HG03175 (cell line): ENCODE data around the gene CACNA1B.
"Not testable (repeated sequence)": the region's sequence is repeated elsewhere in the genome, so short reads cannot be mapped to it uniquely, and the experiment has no call there.

Source experiments
- ATAC-seq: cut with Tn5 transposase; IDR thresholded peaks from one replicate; pipeline ENCODE4 v1.9.1; 2021; ENCODE audit warnings: mild to moderate bottlenecking, moderate library complexity; ENCODE audit not compliant: unreplicated experiment

Gene CACNA1B

DNA sequence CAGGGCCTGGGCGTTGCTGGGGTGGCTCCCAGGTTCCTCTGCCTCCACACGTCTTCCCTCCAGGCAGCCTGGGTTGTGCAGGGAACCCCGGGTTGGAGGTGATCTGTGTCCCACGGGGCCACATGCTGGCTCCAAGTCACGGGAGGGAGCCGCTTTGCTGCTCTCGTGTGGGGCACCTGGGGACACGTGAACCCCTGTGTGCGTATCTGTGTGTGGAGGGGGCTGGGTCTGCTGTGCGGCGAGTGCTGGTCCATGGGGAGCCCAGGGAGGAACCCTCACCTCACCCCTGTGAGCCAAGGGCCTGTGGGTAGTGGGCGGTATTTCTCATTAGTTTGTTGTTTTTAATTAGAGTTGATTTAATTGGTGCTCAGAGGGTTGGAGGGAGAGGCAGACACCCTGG, 7.5 kb downstream of the CACNA1B start:
- not testable (repeated sequence) for ATAC-seq

DNA sequence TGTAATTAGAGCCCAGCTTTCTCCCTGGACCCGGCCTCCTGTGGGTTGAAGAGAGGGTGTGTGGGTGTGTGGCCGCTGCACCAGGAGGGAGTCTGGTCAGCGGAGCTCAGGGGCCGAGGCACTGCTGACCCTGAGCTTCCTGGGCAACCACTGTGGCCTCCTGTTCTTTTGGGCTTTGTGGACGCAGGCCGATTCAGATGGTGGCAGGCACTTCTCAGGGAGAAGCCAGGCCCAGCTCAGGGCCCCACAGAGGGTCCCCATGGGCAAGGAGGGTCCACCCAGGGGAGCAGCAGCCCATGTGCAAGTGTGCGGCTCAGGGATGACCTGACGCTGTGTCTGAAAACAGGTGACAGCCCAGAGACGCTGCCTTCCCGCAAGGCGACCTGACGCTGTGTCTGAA, 11.0 kb downstream of the CACNA1B start:
- not testable (repeated sequence) for ATAC-seq

DNA sequence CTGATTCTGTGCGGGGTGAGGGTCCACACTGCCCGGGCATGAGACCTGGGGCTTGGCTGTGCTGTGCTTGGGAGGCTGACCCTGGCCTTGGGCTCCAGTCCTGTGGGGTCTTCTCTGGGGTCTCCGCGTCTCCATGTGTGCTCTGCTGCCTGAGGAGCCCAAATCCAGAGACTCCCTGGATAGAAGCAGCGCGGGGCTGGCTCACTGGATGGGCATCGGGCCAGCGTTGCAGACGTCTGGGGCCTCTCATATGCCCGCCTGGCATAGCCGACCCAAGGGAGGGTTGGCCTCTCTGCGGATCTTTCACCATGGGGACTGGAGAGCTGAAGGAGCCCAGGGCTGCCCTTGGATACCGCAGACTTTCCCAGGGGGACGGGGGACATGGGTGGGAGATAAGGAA, 12.4 kb downstream of the CACNA1B start:
- ATAC-seq: not testable (repeated sequence)

DNA sequence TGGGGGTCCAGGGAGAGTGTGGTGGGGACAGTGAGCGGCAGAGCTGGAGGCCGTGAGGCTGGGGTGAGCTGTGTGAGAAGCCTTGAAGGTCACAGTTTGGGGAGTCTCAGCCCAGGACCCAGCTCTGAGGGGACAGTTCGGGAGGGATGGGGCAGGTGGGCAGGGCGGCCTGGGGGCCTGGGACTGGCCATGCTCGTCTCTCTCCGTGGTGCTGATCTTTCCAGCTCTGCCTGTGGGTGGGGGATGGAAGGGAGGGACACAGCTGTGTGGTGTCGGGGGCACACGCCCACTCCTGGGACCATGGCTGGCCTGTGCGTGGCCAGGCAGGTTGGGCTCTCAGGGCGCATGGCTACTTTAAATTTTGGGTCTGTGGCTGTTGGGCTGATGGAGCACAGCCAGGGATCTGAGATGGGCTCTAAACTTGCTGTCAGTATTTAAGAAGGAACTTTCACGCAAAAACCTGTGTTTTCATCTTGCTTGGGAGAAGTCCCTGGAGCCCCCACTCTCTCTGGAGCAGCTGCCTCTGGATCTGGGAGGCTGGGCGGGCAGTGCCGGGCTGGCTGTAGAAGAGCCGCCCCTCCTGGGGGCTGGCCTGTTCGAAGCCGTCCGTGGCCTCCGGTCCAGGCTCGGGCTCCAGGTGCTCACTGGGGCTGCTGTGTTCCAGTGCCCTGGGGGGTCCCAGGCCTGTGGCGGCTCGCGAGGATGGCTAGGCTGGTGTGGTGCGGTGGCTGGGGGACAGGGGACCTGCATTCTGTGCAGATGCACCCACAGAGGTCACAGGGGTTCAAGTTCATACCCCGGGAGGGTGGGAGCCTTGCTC, 13.4 kb downstream of the CACNA1B start:
- ATAC-seq: not testable (repeated sequence)

DNA sequence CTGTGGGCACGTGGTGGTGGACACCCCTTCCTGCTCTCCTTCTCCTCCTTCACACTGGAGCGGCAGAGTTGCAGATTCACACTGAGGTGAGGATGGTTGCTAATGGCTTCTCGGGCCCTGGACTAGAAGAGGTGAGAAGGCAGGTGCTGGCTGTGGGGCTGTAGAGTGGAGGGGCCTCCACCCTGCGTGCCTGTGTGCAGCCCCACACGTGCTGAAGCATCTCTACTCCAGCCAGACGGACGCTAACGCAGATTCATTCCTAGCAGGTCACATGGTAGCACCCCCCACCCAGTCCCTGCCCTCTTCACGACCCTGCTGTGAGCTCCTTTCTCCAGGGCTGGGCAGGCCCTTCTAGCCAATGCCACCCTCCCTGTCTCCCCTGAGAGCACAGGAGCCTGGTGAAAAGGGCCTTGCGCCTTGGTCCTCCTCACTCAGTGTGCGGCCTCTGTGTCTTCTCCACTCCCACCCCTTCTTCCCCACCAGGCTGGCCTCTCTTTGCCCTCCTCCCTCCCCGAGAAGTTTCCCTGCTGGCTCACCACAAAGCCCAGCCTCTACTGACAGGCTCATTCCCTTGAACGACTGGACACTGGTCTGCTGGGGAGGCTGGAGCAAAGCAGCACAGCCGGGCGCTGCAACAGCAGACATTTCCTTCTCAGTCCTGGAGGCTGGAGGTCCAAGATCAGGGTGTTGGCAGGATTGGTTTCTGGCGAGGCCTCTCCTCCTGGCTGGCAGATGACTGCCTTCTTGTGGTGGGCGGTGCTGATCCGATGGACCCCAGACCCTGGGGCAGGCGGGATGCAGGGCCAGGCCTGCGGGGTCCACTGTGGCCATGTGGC, 14.2 kb downstream of the CACNA1B start:
- ATAC-seq: no peak

DNA sequence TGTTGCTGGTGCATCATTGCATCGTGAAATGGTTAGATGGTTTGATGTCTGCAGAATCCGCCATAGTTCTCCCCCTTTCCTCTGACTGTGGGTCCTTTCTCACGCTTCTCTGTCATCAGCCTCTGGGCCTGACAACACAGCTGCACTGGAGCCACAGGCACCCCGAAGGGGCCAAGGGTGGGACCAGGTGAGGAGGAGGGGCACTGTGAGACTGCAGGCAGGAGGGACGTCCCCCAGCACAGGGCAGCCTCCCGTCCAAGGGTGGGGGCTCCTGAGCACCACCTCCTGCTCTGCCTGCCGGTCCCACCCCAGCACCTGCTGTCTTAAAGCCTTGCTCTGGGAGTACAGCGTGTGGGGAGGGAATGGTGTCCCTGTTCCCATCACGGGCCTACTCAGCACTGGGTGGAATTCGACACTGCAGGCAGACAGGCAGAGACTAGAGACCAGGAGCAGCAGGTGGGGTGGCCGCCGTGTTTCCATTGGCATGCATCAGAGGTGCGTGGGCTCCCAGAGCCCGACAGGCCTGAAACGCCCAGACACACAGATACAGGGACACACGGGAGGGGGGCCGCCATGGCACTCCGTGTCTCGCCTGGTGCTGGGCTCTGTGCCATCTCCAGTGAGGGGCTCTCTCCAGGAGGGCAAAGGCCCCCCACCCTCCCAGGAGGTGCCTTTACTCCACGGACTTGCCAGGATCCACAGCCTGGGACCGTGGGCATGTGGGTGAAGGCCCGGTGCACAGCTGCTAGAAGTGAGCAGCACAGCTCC, 15.0 kb downstream of the CACNA1B start:
- ATAC-seq: no peak

DNA sequence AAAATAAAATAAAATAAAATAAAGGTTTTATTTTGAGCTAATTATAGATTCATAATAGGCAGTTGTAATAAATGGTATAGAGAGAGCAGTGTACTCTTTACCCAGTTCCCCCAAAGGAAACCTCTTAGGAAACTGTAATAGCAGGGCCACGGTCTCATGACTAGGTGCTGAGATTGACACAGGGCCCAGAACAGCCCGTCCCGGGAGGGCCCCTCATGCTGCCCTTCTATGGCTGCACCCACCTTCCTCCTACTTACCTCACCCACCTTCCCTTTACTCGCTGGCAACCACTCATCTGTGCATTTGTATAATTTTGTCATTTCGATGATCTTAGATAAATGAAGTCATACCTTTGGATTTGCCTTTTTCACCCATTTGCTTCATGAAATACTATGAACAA, 16.1 kb downstream of the CACNA1B start:
- no peak for ATAC-seq

DNA sequence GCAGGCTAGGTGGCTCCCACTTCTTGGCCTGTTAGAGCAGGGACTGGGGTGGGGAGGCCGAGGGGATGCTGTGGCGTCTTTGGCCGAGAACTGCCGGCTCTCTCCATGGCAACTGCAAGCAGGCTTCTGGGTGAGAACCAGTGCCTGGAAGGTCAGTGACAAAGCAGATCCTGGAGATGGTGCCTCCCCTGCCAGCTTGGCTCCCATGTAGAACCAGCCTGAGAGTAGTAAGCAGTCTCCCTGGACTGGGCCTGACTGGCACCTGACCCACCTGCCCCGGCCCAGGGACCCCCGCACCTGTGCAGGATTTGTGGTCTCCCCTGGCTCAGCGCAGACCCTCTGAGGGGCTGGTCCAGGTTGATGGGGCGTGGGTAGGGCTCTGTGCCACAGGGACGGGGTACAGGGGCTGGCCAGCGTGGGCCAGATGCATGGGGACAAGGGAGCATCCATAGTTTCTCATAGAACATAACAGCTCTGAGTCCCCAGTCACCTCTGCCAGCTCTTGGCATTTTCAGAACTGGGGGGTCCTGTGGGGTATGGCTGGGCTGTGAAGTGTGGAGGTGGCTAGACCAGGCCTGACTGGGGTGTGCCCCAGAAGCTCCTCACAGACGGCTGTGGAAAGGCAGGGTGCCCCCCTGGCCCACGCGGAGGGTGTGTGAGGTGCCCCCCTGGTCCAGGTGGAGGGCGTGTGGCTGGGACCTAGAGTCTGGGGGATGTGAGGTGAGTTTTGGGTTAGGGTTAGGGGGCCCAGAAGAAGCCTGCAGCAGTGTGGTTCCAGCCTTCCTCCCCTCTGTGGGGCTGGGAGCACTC, 22.2 kb downstream of the CACNA1B start:
- no peak for ATAC-seq

DNA sequence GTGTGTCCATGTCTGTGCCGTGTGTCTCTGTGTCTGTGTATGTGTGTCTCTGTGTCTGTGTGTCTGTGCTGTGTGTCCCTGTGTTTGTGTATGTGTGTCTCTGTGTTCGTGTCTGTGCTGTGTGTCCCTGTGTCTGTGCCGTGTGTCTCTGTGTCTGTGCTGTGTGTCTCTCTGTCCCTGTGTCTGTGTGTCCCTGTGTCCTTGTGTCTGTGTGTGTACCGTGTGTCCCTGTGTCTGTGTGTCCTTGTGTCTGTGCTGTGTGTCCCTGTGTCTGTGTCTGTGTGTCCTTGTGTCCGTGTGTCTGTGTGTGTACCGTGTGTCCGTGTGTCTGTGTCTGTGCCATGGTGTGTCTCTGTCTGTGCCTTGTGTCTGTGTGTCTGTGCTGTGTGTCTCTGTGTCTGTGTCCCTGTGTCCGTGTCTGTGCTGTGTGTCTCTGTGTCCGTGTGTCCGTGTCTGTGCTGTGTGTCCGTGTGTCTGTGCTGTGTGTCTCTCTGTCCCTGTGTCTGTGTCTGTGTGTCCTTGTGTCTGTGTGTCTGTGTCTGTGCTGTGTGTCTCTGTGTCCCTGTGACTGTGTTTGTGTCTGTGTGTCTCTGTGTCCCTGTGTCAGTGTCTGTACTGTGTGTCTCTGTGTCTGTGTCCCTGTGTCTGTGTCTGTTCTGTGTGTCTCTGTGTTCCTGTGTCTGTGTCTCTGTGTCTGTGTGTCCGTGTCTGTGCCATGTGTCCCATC, 23.2 kb downstream of the CACNA1B start:
- ATAC-seq: no peak

DNA sequence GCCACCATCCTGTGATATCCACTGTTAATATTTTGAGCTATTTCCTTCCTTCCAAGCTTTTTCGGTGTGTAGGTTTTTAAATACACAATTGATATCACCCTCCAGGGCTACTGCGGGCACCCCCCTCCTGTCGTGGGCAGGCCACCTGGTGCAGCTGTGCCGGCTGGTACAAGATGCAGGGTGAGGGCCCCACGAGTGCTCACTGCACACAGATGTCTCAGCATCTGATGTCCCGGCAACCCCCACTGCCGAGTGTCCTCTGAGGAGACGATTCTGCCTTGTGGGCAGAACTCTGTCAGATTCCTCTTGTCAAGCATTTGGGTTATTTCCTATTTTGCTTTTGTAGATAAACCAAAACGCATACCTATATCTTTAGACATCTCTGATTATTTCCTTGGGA, 25.1 kb downstream of the CACNA1B start:
- ATAC-seq: no peak

DNA sequence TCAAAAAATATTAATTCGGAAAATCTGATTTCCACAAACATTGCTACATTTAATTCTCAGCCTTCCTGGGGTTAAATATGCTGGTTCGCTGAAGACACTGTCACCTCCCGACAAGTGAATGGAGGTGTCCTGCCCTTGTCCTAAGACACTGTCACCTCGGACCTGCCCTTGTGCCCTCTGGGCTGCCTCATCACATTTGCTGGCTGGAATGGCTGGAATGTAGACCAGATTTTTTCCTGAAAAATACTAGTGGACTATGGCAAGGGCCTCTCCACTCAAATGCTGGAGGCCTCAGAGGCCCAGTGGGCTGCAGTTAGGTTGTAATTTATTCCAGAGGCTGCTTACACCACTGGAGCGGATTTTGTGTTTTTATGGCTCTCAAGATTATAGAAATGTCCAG, 28.2 kb downstream of the CACNA1B start:
- ATAC-seq: no peak

DNA sequence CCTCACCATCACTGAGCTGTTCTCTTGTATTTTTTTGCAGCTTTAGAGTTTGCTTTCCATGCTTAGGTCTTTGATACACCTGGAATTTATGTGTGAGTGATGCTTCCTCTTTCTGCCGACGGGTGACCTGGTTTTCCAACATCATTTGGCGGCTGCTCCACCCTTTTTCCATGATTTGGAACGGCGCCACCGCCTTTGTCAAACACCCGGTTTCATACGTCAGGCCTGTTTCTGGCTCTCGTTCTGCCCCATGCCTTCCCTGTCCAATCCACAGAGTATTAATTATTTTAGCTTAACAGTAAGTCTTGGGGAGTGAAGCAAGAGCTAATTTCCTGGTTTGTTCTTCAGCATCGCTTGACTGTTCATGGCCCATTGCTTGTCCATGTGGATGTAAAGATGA, 30.2 kb downstream of the CACNA1B start:
- ATAC-seq: no peak

DNA sequence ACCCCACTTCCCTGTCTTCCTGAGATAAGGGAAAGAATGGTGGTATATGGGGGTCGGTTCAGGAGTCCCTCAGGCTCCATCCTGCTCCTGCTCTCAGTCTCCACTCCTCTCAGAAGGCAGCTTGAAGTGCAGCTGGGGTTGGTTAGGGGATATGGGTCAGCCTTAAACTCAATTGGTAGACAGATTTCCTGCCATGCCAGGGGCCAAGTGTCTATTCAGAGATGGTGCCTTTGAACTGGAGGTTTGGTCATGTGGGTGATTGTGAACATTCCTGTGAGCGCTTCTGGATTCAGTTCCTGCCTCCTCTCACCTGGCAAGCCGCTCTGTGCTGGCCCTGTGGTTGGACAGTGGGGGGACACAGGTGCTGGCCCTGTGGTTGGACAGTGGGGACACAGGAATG, 35.1 kb downstream of the CACNA1B start:
- no peak for ATAC-seq

DNA sequence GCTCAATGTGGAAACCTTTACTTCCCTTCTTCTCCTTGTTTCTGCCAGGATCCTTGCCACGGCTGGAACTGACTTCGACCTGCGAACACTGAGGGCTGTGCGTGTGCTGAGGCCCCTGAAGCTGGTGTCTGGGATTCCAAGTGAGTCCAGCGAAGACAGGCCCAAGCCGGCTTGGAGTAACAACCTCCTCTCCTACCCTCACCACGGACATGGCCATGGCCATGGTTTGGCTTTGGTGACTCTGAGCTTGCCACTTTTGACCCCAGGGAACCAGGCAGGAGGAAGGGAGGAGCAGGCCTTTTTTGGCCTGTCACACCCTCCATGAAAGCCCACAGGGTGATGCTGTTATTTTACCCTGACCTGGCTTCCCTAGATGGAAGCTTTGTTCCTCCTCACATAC, 35.5 kb downstream of the CACNA1B start:
- no peak for ATAC-seq

DNA sequence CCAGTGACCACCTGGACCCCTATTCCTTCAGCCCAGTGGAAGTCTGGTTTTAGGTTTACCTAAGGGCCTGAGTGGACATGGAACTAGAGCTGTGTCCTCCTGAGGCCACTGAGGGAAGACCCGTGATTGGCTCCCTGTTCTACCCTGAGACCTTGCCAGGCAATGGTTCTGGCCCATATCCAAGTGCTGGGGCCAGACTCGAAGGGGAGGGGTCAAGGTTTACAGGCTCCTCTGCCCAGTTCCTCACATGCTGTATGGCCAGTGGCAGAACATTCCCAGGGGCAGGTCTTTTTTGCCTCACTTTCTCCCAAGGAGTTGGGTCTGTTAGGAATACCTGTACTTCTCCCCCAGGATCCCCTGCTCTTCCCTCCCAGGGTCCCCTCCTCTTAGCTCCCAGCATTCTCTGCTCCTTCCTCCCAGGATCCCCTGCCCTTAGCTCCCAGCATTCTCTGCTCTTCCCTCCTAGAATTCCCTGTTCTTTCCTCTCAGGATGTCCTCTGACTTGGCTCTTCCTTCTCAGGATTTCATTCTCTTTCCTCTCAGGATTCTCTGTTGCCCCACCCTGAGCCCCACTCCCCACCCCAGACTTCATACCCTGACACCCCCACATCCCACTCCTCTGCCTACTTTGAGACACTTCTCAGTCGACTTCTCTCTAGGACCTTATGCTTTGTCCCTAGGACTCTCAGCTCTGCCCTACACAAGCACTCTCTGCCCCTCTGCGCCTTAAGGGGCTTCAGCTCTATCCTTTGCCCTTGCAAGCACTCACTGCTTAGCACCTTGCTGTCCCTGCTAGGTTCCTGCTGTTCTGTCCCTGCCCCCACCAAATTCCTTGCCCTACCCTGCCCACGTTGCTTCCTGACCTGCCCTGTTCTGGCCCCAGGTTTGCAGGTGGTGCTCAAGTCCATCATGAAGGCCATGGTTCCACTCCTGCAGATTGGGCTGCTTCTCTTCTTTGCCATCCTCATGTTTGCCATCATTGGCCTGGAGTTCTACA, 36.5 kb downstream of the CACNA1B start:
- ATAC-seq: no peak

DNA sequence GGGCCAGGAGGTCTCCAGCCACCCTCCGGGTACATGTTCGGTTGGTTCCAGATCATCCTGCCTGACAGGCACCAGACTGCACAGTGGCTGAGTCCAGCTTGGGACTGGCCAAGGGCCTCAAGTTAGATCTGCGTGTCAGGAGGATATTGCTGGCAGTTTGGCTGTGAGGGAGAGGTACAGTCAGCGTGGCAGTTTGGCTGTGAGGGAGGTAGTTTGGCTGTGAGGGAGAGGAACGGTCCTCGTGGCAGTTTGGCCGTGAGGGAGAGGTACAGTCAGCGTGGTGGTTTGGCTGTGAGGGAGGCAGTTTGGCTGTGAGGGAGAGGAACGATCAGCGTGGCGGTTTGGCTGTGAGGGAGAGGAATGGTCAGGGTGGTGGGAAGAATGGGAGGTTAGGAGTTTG, 39.0 kb downstream of the CACNA1B start:
- ATAC-seq: no peak

DNA sequence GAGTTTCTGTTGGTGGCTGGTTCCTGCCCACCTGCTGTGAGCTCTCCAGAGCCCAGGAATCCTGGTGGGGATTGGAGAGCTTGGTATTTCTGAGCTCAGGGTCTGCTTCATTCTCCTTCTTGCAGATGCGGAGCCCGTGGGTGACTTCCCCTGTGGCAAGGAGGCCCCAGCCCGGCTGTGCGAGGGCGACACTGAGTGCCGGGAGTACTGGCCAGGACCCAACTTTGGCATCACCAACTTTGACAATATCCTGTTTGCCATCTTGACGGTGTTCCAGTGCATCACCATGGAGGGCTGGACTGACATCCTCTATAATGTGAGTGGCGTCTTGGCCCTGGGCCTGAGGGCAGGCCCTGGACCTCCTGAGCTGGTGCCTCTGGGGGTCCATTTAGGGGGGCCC, 39.5 kb downstream of the CACNA1B start:
- no peak for ATAC-seq

DNA sequence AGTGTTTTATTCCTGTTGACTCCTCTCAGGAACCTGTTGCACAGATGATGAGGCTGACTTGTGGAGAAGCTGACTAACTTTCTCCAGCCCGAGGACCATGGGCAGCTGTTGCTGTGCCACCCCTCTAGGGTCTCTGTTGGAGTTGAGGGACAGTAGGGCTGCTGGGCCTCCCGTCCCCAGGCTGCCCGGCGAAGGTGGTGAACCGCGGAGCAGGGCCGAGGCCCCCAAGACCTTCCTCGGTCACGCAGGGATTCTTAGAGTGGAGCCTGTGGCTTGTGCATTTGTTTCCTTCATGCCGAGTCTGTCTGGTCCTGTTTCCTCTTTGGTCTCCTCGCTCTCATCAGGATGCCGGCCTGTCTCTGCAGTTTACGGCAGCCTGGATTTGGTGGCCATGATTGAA, 40.2 kb downstream of the CACNA1B start:
- ATAC-seq: no peak
